ENCODE data around the gene ACER2. TPM values are rescaled to one million over a fixed set of nuclear protein-coding genes. Genes with fewer than 3 reads are reported as not detected.

The ACER2 gene
- total and polyA plus RNA-seq, 2 of the 4 experiments (the other 2 are of a cell fraction): 0.84 to 1.6 TPM

- ChIA-PET POLR2A (ENCODE audit: unreplicated experiment) (no interaction called here), CTCF (no interaction called here)
- no peak overlapping the region for H4K8ac ChIP-seq (ENCODE audit: low read depth in 2 of 2, low read length in 2 of 2)
- no peak overlapping the region for H3K9ac ChIP-seq (ENCODE audit: low read depth, low read length)
- no peak overlapping the region for H2BK15ac ChIP-seq (ENCODE audit: low read depth, low read length)
- H3K9me1 ChIP-seq (ENCODE audit: insufficient read depth, low read length): no peaks in the 10 kb centered on the region
- H3K4me2 ChIP-seq (ENCODE audit: low read depth, low read length): no peak overlapping the region
- dilution Hi-C loops (cut with HindIII; ENCODE audit: low sequenced_read_pairs, unreplicated experiment): no loop called here
- no TSS peak for BruUV-seq (replicated peaks)
- H2AK5ac ChIP-seq (ENCODE audit: low read depth, low read length): no peak overlapping the region
- H2BK5ac ChIP-seq (ENCODE audit: low read depth, low read length, poor library complexity, severe bottlenecking): no peak overlapping the region
- DNase-seq: no peak
- no peak overlapping the region for H3K4ac ChIP-seq (ENCODE audit: low read depth, low read length)
- no peak overlapping the region for H3K56ac ChIP-seq (ENCODE audit: extremely low read depth, insufficient read depth, low read length)
- no peak overlapping the region for H4K5ac ChIP-seq (ENCODE audit: low read depth, low read length)
- H3K4me1 ChIP-seq (ENCODE audit: control insufficient read depth, insufficient read depth, low read length): no peaks in the 10 kb centered on the region; the same call in 1 of the 2 replicates
- no peaks in the 10 kb centered on the region for H4K20me1 ChIP-seq (ENCODE audit: insufficient read depth, low read length)
- no peaks in the 10 kb centered on the region for H3K27me3 ChIP-seq (ENCODE audit: control insufficient read depth, insufficient read depth, low read length)
- H2BK20ac ChIP-seq (ENCODE audit: low read depth, low read length): no peak overlapping the region
- no peak overlapping the region for H4K91ac ChIP-seq (ENCODE audit: insufficient read depth, low read depth, low read length)
- no peaks in the 10 kb centered on the region for H3K36me3 ChIP-seq (ENCODE audit: control insufficient read depth, insufficient read depth, low read length)
- no peak overlapping the region for H2AFZ ChIP-seq (replicated peaks; ENCODE audit: low read length, poor library complexity)
- intact Hi-C loops (cut with micrococcal nuclease): no loop called here
- no peak overlapping the region for H2BK120ac ChIP-seq (ENCODE audit: low read depth, low read length)
- H3K27ac ChIP-seq (ENCODE audit: insufficient read depth, low read length): no peak overlapping the region
- no peaks in the 10 kb centered on the region for H3K9me3 ChIP-seq (ENCODE audit: control insufficient read depth, insufficient read depth, low read length)
- no CpG with 5 or more reads among the region's 1 CpG for WGBS, 2 experiments (ENCODE audit: extremely low coverage in 2 of 2, insufficient read length in 1 of 2)
- H2AK9ac ChIP-seq (replicated peaks; ENCODE audit: low read depth, low read length, poor library complexity): no peak overlapping the region
- no peaks in the 10 kb centered on the region; a peak in 1 of 4 replicates for H3K79me1 ChIP-seq (ENCODE audit: low read depth in 1 of 2, low read length in 2 of 2)
- TF ChIP-seq POLR2A (IDR thresholded peaks at IDR 0.05; ENCODE audit: low read depth, low read length): no peak
- TF ChIP-seq RAD21 (IDR thresholded peaks at IDR 0.05; ENCODE audit: low read length): no peak
- no peak for TF ChIP-seq ELK1 (IDR thresholded peaks at IDR 0.05; ENCODE audit: borderline replicate concordance, low read depth, low read length)
- no peak for TF ChIP-seq NFE2L2 (IDR thresholded peaks at IDR 0.05; ENCODE audit: low read depth, low read length)
- TF ChIP-seq RCOR1 (IDR thresholded peaks at IDR 0.05; ENCODE audit: insufficient replicate concordance, low read length): no peak
- no peak for TF ChIP-seq CEBPB (IDR thresholded peaks at IDR 0.05; ENCODE audit: low read depth, low read length)
- TF ChIP-seq MAFK (IDR thresholded peaks at IDR 0.05; ENCODE audit: low read depth, low read length): no peak
- TF ChIP-seq BHLHE40 (IDR thresholded peaks at IDR 0.05; ENCODE audit: low read depth, low read length): no peak
- TF ChIP-seq MXI1 (IDR thresholded peaks at IDR 0.05; ENCODE audit: borderline replicate concordance, low read depth, low read length): no peak
- no peak for TF ChIP-seq MAZ (IDR thresholded peaks at IDR 0.05; ENCODE audit: borderline replicate concordance, low read depth, low read length)
- TF ChIP-seq FOS (IDR thresholded peaks at IDR 0.05; ENCODE audit: low read depth, low read length): no peak
- no peak for TF ChIP-seq RFX5 (IDR thresholded peaks at IDR 0.05; ENCODE audit: low read depth, low read length)
- no peak for TF ChIP-seq SMC3 (IDR thresholded peaks at IDR 0.05; ENCODE audit: low read depth, low read length)
- TF ChIP-seq USF2 (IDR thresholded peaks at IDR 0.05; ENCODE audit: low read depth, low read length): no peak
- no peak for TF ChIP-seq CHD1 (IDR thresholded peaks at IDR 0.05; ENCODE audit: low read depth, low read length)
- no peak for TF ChIP-seq CTCF (conservative IDR thresholded peaks at IDR 0.05; ENCODE audit: low read depth, low read length)
- no peak for ATAC-seq (ENCODE audit: low read depth)
- no peak overlapping the region for H3K23ac ChIP-seq (ENCODE audit: low read depth, low read length)
- in situ Hi-C loops (cut with MboI; ENCODE audit: low sequenced_read_pairs): no loop called here
- H3K4me3 ChIP-seq (ENCODE audit: insufficient read depth, low read depth, low read length): no peak overlapping the region
- H3K14ac ChIP-seq (replicated peaks; ENCODE audit: low read depth, low read length): no peak overlapping the region
- no peak overlapping the region for H3K18ac ChIP-seq (ENCODE audit: low read depth, low read length)
Measured at GRCh38 chr9:19420877-19421276, 12.1 kb downstream of the ACER2 start.
